HCT116 (cell line): ENCODE results near the gene DCUN1D1. TPM values are rescaled to one million over a fixed set of nuclear protein-coding genes. Genes with fewer than 3 reads are reported as not detected.

ENCODE experiments used
- ATAC-seq: fragments of 200-7000 bp; cut with Tn5 transposase; 2 replicates; pipeline ENCODE4 v1.9.1; 2020; ENCODE audit warnings: mild to moderate bottlenecking, moderate library complexity
- BruUV-seq: library from RNA; stranded (reverse); fragments of 400-500 nt; replicated peaks from 2 replicates; lab custom pipeline; 2021; lab: Mats Ljungman, UMichigan
- CTCF ChIA-PET: fragments of 300-600 bp; sonication (Branson Sonifier 250); formaldehyde crosslinking; loops from one replicate; lab custom pipeline; 2021; ENCODE audit warnings: antibody characterized with exemption; lab: Charles Lee
- POLR2A ChIA-PET: fragments of 300-600, 350-600 bp; sonication (Branson Sonifier 250); formaldehyde crosslinking; loops from one replicate; lab custom pipeline; 2021; ENCODE audit warnings: antibody characterized with exemption; lab: Charles Lee
- RAD21 ChIA-PET, 2 experiments: fragments of 300-600 bp; sonication (Branson Sonifier 250); formaldehyde crosslinking; loops; one replicate each; lab custom pipeline; 2023; ENCODE audit warnings: low total read pairs in 2 of 2; ENCODE audit not compliant: uncharacterized antibody in 2 of 2, unreplicated experiment in 2 of 2, low non-redundant PET in 1 of 2; lab: Charles Lee
- DNase-seq: peaks from one replicate; pipeline ENCODE4 v3.0.0-alpha.2; 2010; ENCODE audit warnings: low read depth, low spot score
- H2AFZ ChIP-seq: fragments of 200-600 bp; shearing (Covaris generic), sonication (generic); 2 replicates; pipeline ENCODE4 v1.6.1; 2017; ENCODE audit warnings: low read depth, mixed run types, mixed read lengths, antibody characterized with exemption, low read length; ENCODE audit not compliant: poor library complexity, severe bottlenecking
- H3K27ac ChIP-seq: 2 replicates; pipeline ENCODE4 v1.5.1; 2012; ENCODE audit warnings: low read depth, low read length
- H3K27me3 ChIP-seq: fragments of 200-600 bp; sonication (generic); 2 replicates; pipeline ENCODE4 v1.6.1; 2016; ENCODE audit warnings: mixed run types, low read length, mixed read lengths; ENCODE audit not compliant: insufficient read depth
- H3K36me3 ChIP-seq, 2 experiments: fragments of 200-500 bp in 1 of 2; fragments of 200-600 bp in 1 of 2; sonication (Bioruptor generic) in 1 of 2; sonication (generic) in 1 of 2; 2 replicates each; pipeline versions ENCODE4 v1.5.1 to v1.6.1; 2014 to 2016; ENCODE audit warnings: low read length in 2 of 2, inconsistent platforms in 1 of 2, mixed read lengths in 1 of 2, mixed run types in 1 of 2; ENCODE audit not compliant: insufficient read depth in 2 of 2, control insufficient read depth in 1 of 2
- H3K4me1 ChIP-seq, 2 experiments: fragments of 200-600 bp in 1 of 2; sonication (generic) in 1 of 2; 2 replicates each; pipeline versions ENCODE4 v1.5.1 to v1.6.1; 2012 to 2017; ENCODE audit warnings: low read length in 2 of 2, inconsistent platforms in 1 of 2, mild to moderate bottlenecking in 1 of 2, mixed read lengths in 1 of 2, mixed run types in 1 of 2, moderate library complexity in 1 of 2; ENCODE audit not compliant: insufficient read depth in 2 of 2, control insufficient read depth in 1 of 2
- H3K4me2 ChIP-seq: fragments of 200-600 bp; sonication (generic); 2 replicates; pipeline ENCODE4 v1.6.1; 2017; ENCODE audit warnings: mixed run types, low read length, mixed read lengths
- H3K4me3 ChIP-seq, 2 experiments: fragments of 200-600 bp in 1 of 2; sonication (generic) in 1 of 2; replicated peaks in 1 of 2; 2 replicates each; pipeline ENCODE4 v1.5.1; 2011 to 2016; ENCODE audit warnings: low read length in 2 of 2, control low read depth in 1 of 2, low read depth in 1 of 2, mild to moderate bottlenecking in 1 of 2, mixed read lengths in 1 of 2, mixed run types in 1 of 2
- H3K79me2 ChIP-seq: fragments of 200-600 bp; sonication (generic); 2 replicates; pipeline ENCODE4 v1.6.1; 2017; ENCODE audit warnings: mild to moderate bottlenecking, mixed run types, low read length, moderate library complexity, mixed read lengths; ENCODE audit not compliant: insufficient read depth
- H3K9ac ChIP-seq: fragments of 200-600 bp; sonication (generic); 2 replicates; pipeline ENCODE4 v1.6.1; 2016; ENCODE audit warnings: low read length, mixed read lengths
- H3K9me2 ChIP-seq: fragments of 200-600 bp; sonication (generic), shearing (Covaris generic); 2 replicates; pipeline ENCODE4 v1.6.1; 2017; ENCODE audit warnings: mixed run types, mild to moderate bottlenecking, moderate library complexity; ENCODE audit not compliant: insufficient read depth
- H3K9me3 ChIP-seq, 2 experiments: fragments of 200-500 bp in 1 of 2; fragments of 200-600 bp in 1 of 2; sonication (Bioruptor generic) in 1 of 2; sonication (generic) in 1 of 2; 2 replicates each; pipeline ENCODE4 v1.6.1; 2014 to 2017; ENCODE audit warnings: low read length in 2 of 2, mixed read lengths in 2 of 2, inconsistent platforms in 1 of 2, low read depth in 1 of 2, mild to moderate bottlenecking in 1 of 2, mixed run types in 1 of 2, moderate library complexity in 1 of 2; ENCODE audit not compliant: control insufficient read depth in 1 of 2, insufficient read depth in 1 of 2
- H4K20me1 ChIP-seq: fragments of 200-600 bp; sonication (generic), shearing (Covaris generic); 2 replicates; pipeline ENCODE4 v1.6.1; 2017; ENCODE audit warnings: mixed run types, mild to moderate bottlenecking, moderate library complexity; ENCODE audit not compliant: insufficient read depth
- CBX3 ChIP-seq: IDR thresholded peaks from 2 replicates; pipeline ENCODE4 v1.6.1; 2012; ENCODE audit warnings: low read depth
- CEBPB ChIP-seq: IDR thresholded peaks from 2 replicates; pipeline ENCODE4 v1.6.1; 2012; ENCODE audit warnings: low read depth
- ELF1 ChIP-seq: IDR thresholded peaks from 2 replicates; pipeline ENCODE4 v1.6.1; 2012; ENCODE audit warnings: low read depth, borderline replicate concordance
- EZH2 ChIP-seq: fragments of 200-600 bp; sonication (generic); IDR thresholded peaks from 2 replicates; pipeline ENCODE4 v1.6.1; 2017; ENCODE audit warnings: antibody characterized with exemption, mixed run types
- EZH2phosphoT487 ChIP-seq: fragments of 200-600 bp; IDR thresholded peaks from 2 replicates; pipeline ENCODE4 v1.6.1; 2018; ENCODE audit warnings: antibody characterized with exemption, borderline replicate concordance
- JUND ChIP-seq: IDR thresholded peaks from 2 replicates; pipeline ENCODE4 v1.6.1; 2012
- POLR2A ChIP-seq: IDR thresholded peaks from 2 replicates; pipeline ENCODE4 v1.7.0; 2011; ENCODE audit warnings: borderline replicate concordance; ENCODE audit not compliant: insufficient read depth, insufficient read length; ENCODE audit errors: extremely low read depth
- RAD21 ChIP-seq: IDR thresholded peaks from 2 replicates; pipeline ENCODE4 v1.6.1; 2012; ENCODE audit warnings: low read depth, mild to moderate bottlenecking
- SP1 ChIP-seq: IDR thresholded peaks from 2 replicates; pipeline ENCODE4 v1.6.1; 2012; ENCODE audit warnings: low read depth
- SRF ChIP-seq: IDR thresholded peaks from 2 replicates; pipeline ENCODE4 v1.6.1; 2012; ENCODE audit warnings: low read depth
- TCF7L2 ChIP-seq: IDR thresholded peaks from 2 replicates; pipeline ENCODE4 v1.7.0; 2011; ENCODE audit warnings: borderline replicate concordance, inconsistent platforms; ENCODE audit not compliant: insufficient read depth, insufficient read length; ENCODE audit errors: extremely low read depth
- intact Hi-C: fragments of 100-400 bp; cut with micrococcal nuclease; formaldehyde crosslinking; loops from 2 replicates; pipeline ENCODE4 v1.10.0; 2022
- total RNA-seq: library from RNA; stranded (reverse); gene quantifications from one replicate; pipeline ENCODE4 v1.2.1, GENCODE V29; 2021; ENCODE audit not compliant: unreplicated experiment
- TF ChIP-seq, protein P1 (sequence below): IDR thresholded peaks from 2 replicates; pipeline ENCODE4 v1.6.1; 2012
- TF ChIP-seq, protein P2 (sequence below), 3 experiments: fragments of 200-600 bp in 1 of 3; sonication (generic) in 1 of 3; IDR thresholded peaks in 2 of 3; conservative IDR thresholded peaks in 1 of 3; 2 replicates each; pipeline ENCODE4 v1.5.1; 2012 to 2017; ENCODE audit warnings: low read depth in 2 of 3, low read length in 2 of 3, antibody characterized with exemption in 1 of 3, borderline replicate concordance in 1 of 3, control low read depth in 1 of 3, mild to moderate bottlenecking in 1 of 3, mixed read lengths in 1 of 3, mixed run types in 1 of 3, moderate library complexity in 1 of 3; ENCODE audit not compliant: insufficient read depth in 1 of 3

Gene DCUN1D1
- total RNA-seq, 1 experiment from 2014 or later: 46.9 TPM

DNA sequence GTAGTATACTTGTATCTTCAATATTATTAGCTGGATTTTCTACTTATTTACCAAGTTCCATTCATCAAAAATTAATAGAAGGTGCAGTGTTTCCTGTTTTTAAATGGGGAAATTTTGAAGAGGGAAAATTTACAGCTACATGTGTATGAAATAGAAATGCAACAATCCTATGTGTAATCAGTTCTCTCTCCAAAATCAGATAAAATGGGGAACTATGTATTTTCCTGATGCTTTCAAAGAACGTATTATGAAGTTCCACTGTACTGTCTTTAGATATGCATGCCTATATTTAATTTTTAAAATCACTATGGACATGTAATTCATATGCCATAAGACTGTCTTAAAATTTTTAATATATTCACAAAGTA, 43.4 kb downstream of the DCUN1D1 start:
- Histone ChIP-seq H3K27ac (no peak overlapping the region), H3K9ac (no peak overlapping the region), H3K36me3 (no peaks in the 10 kb centered on the region), H3K4me2 (no peak overlapping the region), H3K9me2 (no peaks in the 10 kb centered on the region), H3K4me3 (no peak overlapping the region), H2AFZ (no peak overlapping the region), H3K27me3 (no peaks in the 10 kb centered on the region), H3K79me2 (no peaks in the 10 kb centered on the region; the same call in 1 of the 2 replicates), H3K4me1 (no peaks in the 10 kb centered on the region), H3K9me3 (no peaks in the 10 kb centered on the region), H4K20me1 (no peaks in the 10 kb centered on the region)
- intact Hi-C loops: no loop called here
- ATAC-seq: no peak
- BruUV-seq: no TSS peak
- TF ChIP-seq TCF7L2 (no peak), SP1 (no peak), CBX3 (no peak), JUND (no peak), SRF (no peak), CEBPB (no peak), EZH2 (no peak), EZH2phosphoT487 (no peak), ELF1 (no peak), RAD21 (no peak), POLR2A (no peak)
- TF ChIP-seq, protein P1, sequence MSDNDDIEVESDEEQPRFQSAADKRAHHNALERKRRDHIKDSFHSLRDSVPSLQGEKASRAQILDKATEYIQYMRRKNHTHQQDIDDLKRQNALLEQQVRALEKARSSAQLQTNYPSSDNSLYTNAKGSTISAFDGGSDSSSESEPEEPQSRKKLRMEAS: no peak
- TF ChIP-seq, protein P2, sequence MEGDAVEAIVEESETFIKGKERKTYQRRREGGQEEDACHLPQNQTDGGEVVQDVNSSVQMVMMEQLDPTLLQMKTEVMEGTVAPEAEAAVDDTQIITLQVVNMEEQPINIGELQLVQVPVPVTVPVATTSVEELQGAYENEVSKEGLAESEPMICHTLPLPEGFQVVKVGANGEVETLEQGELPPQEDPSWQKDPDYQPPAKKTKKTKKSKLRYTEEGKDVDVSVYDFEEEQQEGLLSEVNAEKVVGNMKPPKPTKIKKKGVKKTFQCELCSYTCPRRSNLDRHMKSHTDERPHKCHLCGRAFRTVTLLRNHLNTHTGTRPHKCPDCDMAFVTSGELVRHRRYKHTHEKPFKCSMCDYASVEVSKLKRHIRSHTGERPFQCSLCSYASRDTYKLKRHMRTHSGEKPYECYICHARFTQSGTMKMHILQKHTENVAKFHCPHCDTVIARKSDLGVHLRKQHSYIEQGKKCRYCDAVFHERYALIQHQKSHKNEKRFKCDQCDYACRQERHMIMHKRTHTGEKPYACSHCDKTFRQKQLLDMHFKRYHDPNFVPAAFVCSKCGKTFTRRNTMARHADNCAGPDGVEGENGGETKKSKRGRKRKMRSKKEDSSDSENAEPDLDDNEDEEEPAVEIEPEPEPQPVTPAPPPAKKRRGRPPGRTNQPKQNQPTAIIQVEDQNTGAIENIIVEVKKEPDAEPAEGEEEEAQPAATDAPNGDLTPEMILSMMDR (IDR thresholded peaks at IDR 0.05 in 2 of 3, conservative IDR thresholded peaks at IDR 0.05 in 1 of 3; ENCODE audit: borderline replicate concordance in 1 of 3, insufficient read depth in 1 of 3, low read depth in 2 of 3, low read length in 2 of 3): no peak
- ChIA-PET CTCF (no interaction called here), POLR2A (no interaction called here), RAD21 (no interaction called here)
- no peak for DNase-seq
